Fibroblast of lung (primary cell): ENCODE data around the gene LRRC36. TPM values are rescaled to one million over a fixed set of nuclear protein-coding genes. Genes with fewer than 3 reads are reported as not detected.

Source experiments
- DNase-seq, 2 donors: peaks; one replicate each; pipeline versions ENCODE4 v3.0.0 to v3.0.0-alpha.2; 2010; ENCODE audit warnings: low read depth in 2 of 2
- H2AFZ ChIP-seq: 2 replicates; pipeline ENCODE4 v1.5.1; 2012; ENCODE audit warnings: low read length, control low read depth, inconsistent platforms
- H3K27ac ChIP-seq: 2 replicates; pipeline ENCODE4 v1.5.1; 2011; ENCODE audit warnings: low read length, control low read depth; ENCODE audit not compliant: insufficient read depth
- H3K27me3 ChIP-seq: 2 replicates; pipeline ENCODE4 v1.5.1; 2011; ENCODE audit warnings: mild to moderate bottlenecking, low read length; ENCODE audit not compliant: control insufficient read depth, insufficient read depth
- H3K36me3 ChIP-seq: 2 replicates; pipeline ENCODE4 v1.5.1; 2011; ENCODE audit warnings: low read length; ENCODE audit not compliant: control insufficient read depth, insufficient read depth
- H3K4me1 ChIP-seq: 2 replicates; pipeline ENCODE4 v1.5.1; 2011; ENCODE audit warnings: low read length; ENCODE audit not compliant: control insufficient read depth, insufficient read depth; ENCODE audit errors: extremely low read depth
- H3K4me2 ChIP-seq: 2 replicates; pipeline ENCODE4 v1.5.1; 2011; ENCODE audit warnings: low read length, control low read depth; ENCODE audit not compliant: insufficient read depth; ENCODE audit errors: extremely low read depth
- H3K4me3 ChIP-seq, 4 experiments: fragments of 200-600 bp in 1 of 4; sonication (generic) in 1 of 4; replicated peaks in 1 of 4; 2 replicates each; pipeline ENCODE4 v1.5.1; 2011 to 2016; ENCODE audit warnings: low read length in 4 of 4, low read depth in 3 of 4, mild to moderate bottlenecking in 3 of 4, control low read depth in 2 of 4, inconsistent platforms in 1 of 4, mixed read lengths in 1 of 4; ENCODE audit not compliant: insufficient read depth in 1 of 4; ENCODE audit errors: control extremely low read depth in 1 of 4
- H3K79me2 ChIP-seq: 2 replicates; pipeline ENCODE4 v1.5.1; 2012; ENCODE audit warnings: mild to moderate bottlenecking, low read length, inconsistent platforms; ENCODE audit not compliant: control insufficient read depth, insufficient read depth
- H3K9ac ChIP-seq: 2 replicates; pipeline ENCODE4 v1.5.1; 2011; ENCODE audit warnings: mild to moderate bottlenecking, low read length, control low read depth; ENCODE audit not compliant: insufficient read depth
- H3K9me3 ChIP-seq: 2 replicates; pipeline ENCODE4 v1.5.1; 2012; ENCODE audit warnings: low read depth, low read length; ENCODE audit not compliant: control insufficient read depth, insufficient read depth
- H4K20me1 ChIP-seq: 2 replicates; pipeline ENCODE4 v1.5.1; 2011; ENCODE audit warnings: low read length; ENCODE audit not compliant: control insufficient read depth, insufficient read depth; ENCODE audit errors: extremely low read depth
- CTCF ChIP-seq, 2 donors: IDR thresholded peaks in 1 of 2; conservative IDR thresholded peaks in 1 of 2; 1 replicate in 1 of 2; 2 replicates in 1 of 2; pipeline ENCODE4 v1.5.1; 2011 to 2012; ENCODE audit warnings: low read length in 2 of 2, control low read depth in 1 of 2, inconsistent platforms in 1 of 2, low read depth in 1 of 2, mild to moderate bottlenecking in 1 of 2
- EZH2 ChIP-seq: IDR thresholded peaks from 2 replicates; pipeline ENCODE4 v1.5.1; 2012; ENCODE audit warnings: low read length, control low read depth, mild to moderate bottlenecking; ENCODE audit errors: missing control alignments
- polyA plus RNA-seq, 2 donors: library from polyadenylated mRNA; depleted of rRNA in 1 of 2; stranded (reverse) in 1 of 2; unstranded in 1 of 2; fragments of >200 nt; gene quantifications; 2 replicates each; pipeline ENCODE4 v1.2.1, GENCODE V29; 2011 to 2012; ENCODE audit warnings: missing spikeins in 1 of 2
- total RNA-seq: library from RNA; depleted of rRNA; stranded (reverse); fragments of >200 nt; gene quantifications from 2 replicates; pipeline ENCODE4 v1.2.1, GENCODE V29; 2014

Gene LRRC36
- total and polyA plus RNA-seq, 2 donors (not counting 1 experiment from before 2014, with no cell fraction given) = 0.06 to 0.66 TPM

GRCh38 chr16:67378642-67379041 lies 52.0 kb downstream of the LRRC36 start:
- Histone ChIP-seq H3K9ac (no peak overlapping the region), H3K79me2 (no peaks in the 10 kb centered on the region), H3K4me1 (no peaks in the 10 kb centered on the region), H4K20me1 (no peaks in the 10 kb centered on the region), H3K4me3 (no peak overlapping the region), H2AFZ (no peak overlapping the region), H3K27ac (no peak overlapping the region), H3K36me3 (no peaks in the 10 kb centered on the region), H3K27me3 (no peaks in the 10 kb centered on the region), H3K9me3 (no peaks in the 10 kb centered on the region), H3K4me2 (no peak overlapping the region)
- TF ChIP-seq CTCF (conservative IDR thresholded peaks at IDR 0.05 in 1 of 2, IDR thresholded peaks at IDR 0.05 in 1 of 2; ENCODE audit: low read depth in 1 of 2, low read length in 2 of 2) (no peak), EZH2 (no peak)
- DNase-seq = peak; percentile 29 to 46

GRCh38 chr16:67383284-67383683 lies 56.7 kb downstream of the LRRC36 start:
- peaks cover 20% of the 10 kb centered on the region for H3K27me3 ChIP-seq
- H3K27ac ChIP-seq = no peak overlapping the region
- no peaks in the 10 kb centered on the region for H3K79me2 ChIP-seq
- no peaks in the 10 kb centered on the region for H3K9me3 ChIP-seq
- no peak for DNase-seq
- TF ChIP-seq EZH2 (no peak), CTCF (conservative IDR thresholded peaks at IDR 0.05 in 1 of 2, IDR thresholded peaks at IDR 0.05 in 1 of 2; ENCODE audit: low read depth in 1 of 2, low read length in 2 of 2) (no peak)
- H3K4me3 ChIP-seq = no peak overlapping the region
- no peak overlapping the region for H3K4me2 ChIP-seq
- no peaks in the 10 kb centered on the region for H4K20me1 ChIP-seq
- H3K9ac ChIP-seq = no peak overlapping the region
- no peaks in the 10 kb centered on the region for H3K36me3 ChIP-seq
- no peaks in the 10 kb centered on the region for H3K4me1 ChIP-seq
- H2AFZ ChIP-seq = no peak overlapping the region

GRCh38 chr16:67384778-67385510 lies 58.3 kb downstream of the LRRC36 start:
- H3K9ac ChIP-seq = no peak overlapping the region
- H3K4me3 ChIP-seq = no peak overlapping the region
- H3K27me3 ChIP-seq = peaks cover 20% of the 10 kb centered on the region
- TF ChIP-seq CTCF (conservative IDR thresholded peaks at IDR 0.05 in 1 of 2, IDR thresholded peaks at IDR 0.05 in 1 of 2; ENCODE audit: low read depth in 1 of 2, low read length in 2 of 2) = no peak
- no peak for TF ChIP-seq EZH2
- no peak overlapping the region for H3K27ac ChIP-seq
- H3K79me2 ChIP-seq = no peaks in the 10 kb centered on the region
- no peaks in the 10 kb centered on the region for H4K20me1 ChIP-seq
- H3K4me1 ChIP-seq = no peaks in the 10 kb centered on the region
- H3K36me3 ChIP-seq = no peaks in the 10 kb centered on the region
- H2AFZ ChIP-seq = no peak overlapping the region
- peak in 1 of 2 donors; percentile 60 for DNase-seq
- H3K4me2 ChIP-seq = no peak overlapping the region
- H3K9me3 ChIP-seq = no peaks in the 10 kb centered on the region
